ENCODE data around the gene FCRLA.

The FCRLA gene

GRCh38 chr1:161702250-161702649, 4.8 kb upstream of the FCRLA start:
- CTCF ChIA-PET = interaction anchor here (1.0 kb wide), 1 partner anchor 28 kb away, joined by 3 read pairs; no protein-coding TSS in a partner anchor
- no peak for DNase-seq (ENCODE audit: extremely low spot score)
- TF ChIP-seq, protein P1, sequence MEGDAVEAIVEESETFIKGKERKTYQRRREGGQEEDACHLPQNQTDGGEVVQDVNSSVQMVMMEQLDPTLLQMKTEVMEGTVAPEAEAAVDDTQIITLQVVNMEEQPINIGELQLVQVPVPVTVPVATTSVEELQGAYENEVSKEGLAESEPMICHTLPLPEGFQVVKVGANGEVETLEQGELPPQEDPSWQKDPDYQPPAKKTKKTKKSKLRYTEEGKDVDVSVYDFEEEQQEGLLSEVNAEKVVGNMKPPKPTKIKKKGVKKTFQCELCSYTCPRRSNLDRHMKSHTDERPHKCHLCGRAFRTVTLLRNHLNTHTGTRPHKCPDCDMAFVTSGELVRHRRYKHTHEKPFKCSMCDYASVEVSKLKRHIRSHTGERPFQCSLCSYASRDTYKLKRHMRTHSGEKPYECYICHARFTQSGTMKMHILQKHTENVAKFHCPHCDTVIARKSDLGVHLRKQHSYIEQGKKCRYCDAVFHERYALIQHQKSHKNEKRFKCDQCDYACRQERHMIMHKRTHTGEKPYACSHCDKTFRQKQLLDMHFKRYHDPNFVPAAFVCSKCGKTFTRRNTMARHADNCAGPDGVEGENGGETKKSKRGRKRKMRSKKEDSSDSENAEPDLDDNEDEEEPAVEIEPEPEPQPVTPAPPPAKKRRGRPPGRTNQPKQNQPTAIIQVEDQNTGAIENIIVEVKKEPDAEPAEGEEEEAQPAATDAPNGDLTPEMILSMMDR (IDR thresholded peaks at IDR 0.05; ENCODE audit: control extremely low read depth, extremely low read depth, low read depth, missing control alignments) = no peak
- POLR2A ChIA-PET = no interaction called here

GRCh38 chr1:161705537-161705936, 1.5 kb upstream of the FCRLA start:
- CTCF ChIA-PET = interaction anchor here (0.8 to 3.9 kb wide), 2 partner anchors 10 to 33 kb away, joined by 3 to 12 read pairs; no protein-coding TSS in a partner anchor

DNA sequence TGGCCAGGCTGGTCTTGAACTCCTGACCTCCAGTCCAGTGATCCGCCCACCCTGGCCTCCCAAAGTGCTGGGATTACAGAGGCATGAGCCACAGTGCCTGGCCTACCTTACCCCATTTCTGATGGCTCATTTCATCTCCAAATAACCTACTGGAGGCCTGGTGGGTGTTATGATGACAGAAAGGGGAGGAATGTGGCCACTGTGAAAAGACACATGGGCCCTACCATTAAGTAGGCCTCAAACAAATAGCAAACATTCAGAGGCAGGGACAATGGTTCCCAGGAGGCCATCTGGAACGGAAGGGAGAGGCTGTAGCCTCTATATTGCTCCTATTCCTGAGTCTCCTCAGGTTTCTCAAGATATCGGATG, 932 bp upstream of the FCRLA start:
- TF ChIP-seq, protein P1 (IDR thresholded peaks at IDR 0.05; ENCODE audit: control extremely low read depth, extremely low read depth, low read depth, missing control alignments) = no peak
- DNase-seq (ENCODE audit: extremely low spot score) = no peak
- ChIA-PET CTCF (interaction anchor here (1.8 to 3.9 kb wide), 4 partner anchors 10 to 33 kb away, joined by 5 to 22 read pairs (median 12); no protein-coding TSS in a partner anchor), POLR2A (no interaction called here)

More at GRCh38 chr1:161705537-161705936, 1.5 kb upstream of the FCRLA start:
- DNase-seq (ENCODE audit: extremely low spot score) = no peak
- POLR2A ChIA-PET = no interaction called here
- TF ChIP-seq, protein P1 (IDR thresholded peaks at IDR 0.05; ENCODE audit: control extremely low read depth, extremely low read depth, low read depth, missing control alignments) = no peak

GRCh38 chr1:161707503-161707902, 474 bp downstream of the FCRLA start:
- no peak for DNase-seq (ENCODE audit: extremely low spot score)
- TF ChIP-seq, protein P1 (IDR thresholded peaks at IDR 0.05; ENCODE audit: control extremely low read depth, extremely low read depth, low read depth, missing control alignments) = no peak
- CTCF ChIA-PET = interaction anchor here (0.8 to 3.9 kb wide), 10 partner anchors 8 to 225 kb away, joined by 3 to 22 read pairs (median 8); partner anchors contain the start of gene FCRLB

DNA sequence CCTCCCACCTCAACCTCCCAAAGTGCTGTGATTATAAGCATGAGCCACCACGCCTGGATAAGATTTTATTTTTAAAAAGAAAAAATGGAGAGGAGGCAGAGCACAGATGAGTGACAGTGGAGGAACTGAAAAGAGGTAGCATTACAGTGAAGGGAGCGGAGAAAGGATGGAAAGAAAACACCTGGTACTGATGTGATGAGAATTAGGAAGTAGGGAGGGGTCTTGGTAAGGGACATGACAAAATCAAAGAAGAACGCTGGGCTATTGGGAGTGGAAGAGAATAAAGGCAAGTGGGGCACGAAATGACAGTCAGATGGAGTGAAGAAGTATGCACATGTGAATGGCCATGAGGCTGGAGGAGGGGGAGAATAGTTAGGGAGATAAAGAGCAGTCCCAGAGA, 2.3 kb downstream of the FCRLA start:
- POLR2A ChIA-PET = no interaction called here
- TF ChIP-seq, protein P1 (IDR thresholded peaks at IDR 0.05; ENCODE audit: control extremely low read depth, extremely low read depth, low read depth, missing control alignments) = no peak
- CTCF ChIA-PET = interaction anchor here (1.7 to 3.2 kb wide), 3 partner anchors 18 to 32 kb away, joined by 3 to 22 read pairs (median 7); no protein-coding TSS in a partner anchor
- DNase-seq (ENCODE audit: extremely low spot score) = no peak

More at GRCh38 chr1:161707503-161707902, 474 bp downstream of the FCRLA start:
- POLR2A ChIA-PET = interaction anchor here (0.6 kb wide), 1 partner anchor 11 kb away, joined by 3 read pairs; no protein-coding TSS in a partner anchor

DNA sequence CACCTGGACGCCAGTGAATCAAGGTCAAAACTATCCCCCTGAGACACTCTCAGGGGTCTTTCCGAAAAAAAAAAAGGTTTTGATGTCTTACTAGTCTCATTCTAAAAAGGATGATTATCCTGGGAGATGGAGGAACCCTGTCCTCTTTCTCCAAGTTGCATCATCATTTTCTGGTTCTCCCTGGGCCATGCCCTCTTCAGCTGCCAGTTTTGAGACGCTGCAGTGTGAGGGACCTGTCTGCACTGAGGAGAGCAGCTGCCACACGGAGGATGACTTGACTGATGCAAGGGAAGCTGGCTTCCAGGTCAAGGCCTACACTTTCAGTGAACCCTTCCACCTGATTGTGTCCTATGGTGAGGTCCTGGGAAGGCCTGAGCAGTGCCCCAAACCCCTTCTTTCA, 3.5 kb downstream of the FCRLA start:
- no peak for DNase-seq (ENCODE audit: extremely low spot score)
- ChIA-PET POLR2A (no interaction called here), CTCF (interaction anchor here (1.7 to 2.0 kb wide), 2 partner anchors 15 to 19 kb away, joined by 3 to 8 read pairs; no protein-coding TSS in a partner anchor)
- TF ChIP-seq, protein P1 (IDR thresholded peaks at IDR 0.05; ENCODE audit: control extremely low read depth, extremely low read depth, low read depth, missing control alignments) = no peak
